ENCODE data around the gene GRM4. TPM values are rescaled to one million over a fixed set of nuclear protein-coding genes. Genes with fewer than 3 reads are reported as not detected.

The GRM4 gene
- total and polyA plus RNA-seq, 12 donors = not detected

- Histone ChIP-seq H3K9me3 (no peaks in the 10 kb centered on the region), H3K4me1 (peaks cover 0 to 9% (median 0%) of the 10 kb centered on the region in 9 donors), H3K36me3 (no peaks in the 10 kb centered on the region), H3K4me3 (no peak overlapping the region), H3K27ac (no peak overlapping the region), H3K27me3 (peaks cover 0 to 74% (median 41%) of the 10 kb centered on the region in 7 donors)
- DNase-seq (no peak), ATAC-seq (no peak)
- TF ChIP-seq CTCF (IDR thresholded peaks at IDR 0.05) = no peak
- 62 to 67% methylated on average over 7 of the region's 7 CpGs for WGBS, 2 donors
- intact Hi-C loops (cut with DNase I) = no loop called here
Observed at GRCh38 chr6:34064675-34065074, 81.2 kb downstream of the GRM4 start.

DNA sequence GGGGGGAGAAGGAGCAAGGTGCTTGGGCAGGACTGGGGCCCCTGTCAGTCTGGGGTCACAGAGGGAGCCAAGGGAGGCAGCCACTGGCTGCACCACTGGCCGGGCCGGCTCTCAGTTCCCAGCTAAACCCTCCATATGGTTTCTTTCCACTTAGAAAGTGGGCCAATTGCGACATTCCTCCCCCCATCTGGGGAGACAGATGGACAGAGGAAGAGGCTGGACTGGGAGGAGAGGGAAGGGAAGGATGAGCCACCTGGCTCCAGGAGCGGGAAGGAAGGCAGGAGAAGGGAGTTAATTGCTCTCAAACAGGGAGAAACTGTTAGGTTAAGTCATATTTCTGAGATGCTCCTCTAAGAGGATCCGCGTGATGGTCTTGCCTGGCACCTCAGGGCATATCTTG is 82.2 kb downstream of the GRM4 start:
- H3K27me3 ChIP-seq = peaks cover 0 to 76% (median 39%) of the 10 kb centered on the region in 7 donors
- H3K4me3 ChIP-seq = no peak overlapping the region
- H3K4me1 ChIP-seq = peaks cover 0 to 9% (median 0%) of the 10 kb centered on the region in 9 donors
- H3K27ac ChIP-seq = no peak overlapping the region
- no peak for ATAC-seq
- no peaks in the 10 kb centered on the region for H3K36me3 ChIP-seq
- intact Hi-C loops (cut with DNase I) = no loop called here
- no peak for TF ChIP-seq CTCF (IDR thresholded peaks at IDR 0.05)
- WGBS, 2 donors = 53 to 70% methylated on average over 6 of the region's 6 CpGs
- no peak for DNase-seq
- no peaks in the 10 kb centered on the region for H3K9me3 ChIP-seq

DNA sequence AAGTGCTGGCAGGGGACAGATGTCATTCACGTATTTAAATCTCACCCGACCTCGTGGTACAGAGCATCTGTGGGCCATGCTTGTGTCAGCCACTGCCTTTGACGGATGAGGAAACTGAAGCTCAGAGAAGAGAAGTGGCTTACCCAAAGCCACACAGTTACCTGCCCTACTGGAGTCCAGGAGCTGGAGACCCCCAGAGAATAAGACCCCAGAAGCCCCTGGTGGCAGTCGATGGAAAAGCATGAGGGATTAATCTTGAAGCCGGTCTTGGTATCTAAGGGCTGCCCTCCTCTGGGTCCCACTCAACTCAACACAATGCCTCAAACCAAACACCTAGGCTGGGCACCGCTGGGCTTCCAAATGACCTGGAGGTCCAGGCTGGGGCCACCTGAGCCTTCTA is 83.1 kb downstream of the GRM4 start:
- intact Hi-C loops (cut with DNase I) = no loop called here
- peaks cover 0 to 9% (median 0%) of the 10 kb centered on the region in 9 donors for H3K4me1 ChIP-seq
- no peak for TF ChIP-seq CTCF (IDR thresholded peaks at IDR 0.05)
- WGBS, 2 donors = 62 to 71% methylated on average over 7 of the region's 7 CpGs
- H3K9me3 ChIP-seq = no peaks in the 10 kb centered on the region
- ATAC-seq (no peak), DNase-seq (no peak)
- no peak overlapping the region for H3K4me3 ChIP-seq
- no peaks in the 10 kb centered on the region for H3K36me3 ChIP-seq
- H3K27ac ChIP-seq = no peak overlapping the region
- peaks cover 0 to 69% (median 33%) of the 10 kb centered on the region in 7 donors for H3K27me3 ChIP-seq

DNA sequence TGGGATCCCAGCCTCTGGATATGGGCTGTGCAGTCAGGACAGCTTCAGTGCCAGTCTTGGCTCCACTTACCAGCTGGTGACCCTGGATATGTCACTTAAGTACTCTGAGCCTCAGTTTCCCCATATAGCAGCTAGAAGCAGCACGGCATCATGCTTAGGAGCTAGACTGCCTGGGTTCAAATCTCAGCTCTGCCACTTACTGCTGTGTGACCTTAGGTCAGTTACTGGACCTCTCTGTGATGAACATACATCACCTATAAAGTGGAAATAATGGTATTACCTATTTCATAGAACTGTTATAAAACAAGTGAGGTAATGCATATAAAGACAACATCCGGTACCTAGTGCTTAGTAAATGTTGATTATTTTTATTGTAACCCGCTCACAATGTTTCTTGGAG is 83.7 kb downstream of the GRM4 start:
- DNase-seq = no peak
- no peak overlapping the region for H3K4me3 ChIP-seq
- H3K27ac ChIP-seq = no peak overlapping the region
- no peak for TF ChIP-seq CTCF (IDR thresholded peaks at IDR 0.05)
- no peaks in the 10 kb centered on the region for H3K36me3 ChIP-seq
- 92 to 96% methylated on average over 3 of the region's 3 CpGs for WGBS, 2 donors
- H3K27me3 ChIP-seq = peaks cover 0 to 72% (median 30%) of the 10 kb centered on the region in 7 donors
- ATAC-seq = no peak
- intact Hi-C loops (cut with DNase I) = no loop called here
- no peaks in the 10 kb centered on the region for H3K9me3 ChIP-seq
- peaks cover 0 to 9% (median 0%) of the 10 kb centered on the region in 9 donors for H3K4me1 ChIP-seq

Data from heart right ventricle (tissue), 16 donors.